ENCODE results near the gene PAPPA. TPM values are rescaled to one million over a fixed set of nuclear protein-coding genes. Genes with fewer than 3 reads are reported as not detected.

The PAPPA gene
- total RNA-seq, 6 experiments from 2014 or later: 0.07 to 0.50 (median 0.32) TPM

GRCh38 chr9:116270546-116270945 lies 117.0 kb downstream of the PAPPA start:
- ATAC-seq (no peak), DNase-seq (no peak)
- no peaks in the 10 kb centered on the region for H3K9me3 ChIP-seq
- H3K27me3 ChIP-seq: no peaks in the 10 kb centered on the region
- H3K27ac ChIP-seq: no peak overlapping the region
- WGBS (ENCODE audit: insufficient coverage, low coverage, low lambda C conversion rate, missing lambda C conversion rate): 67% methylated on average over 3 of the region's 3 CpGs
- no peaks in the 10 kb centered on the region for H3K36me3 ChIP-seq
- TF ChIP-seq CTCF (IDR thresholded peaks at IDR 0.05): no peak
- no peak for TF ChIP-seq POLR2A (IDR thresholded peaks at IDR 0.05)
- intact Hi-C loops (cut with DNase I): no loop called here
- no peak overlapping the region for H3K4me3 ChIP-seq
- H3K4me1 ChIP-seq: no peaks in the 10 kb centered on the region

GRCh38 chr9:116271340-116271739 lies 117.7 kb downstream of the PAPPA start:
- WGBS (ENCODE audit: insufficient coverage, low coverage, low lambda C conversion rate, missing lambda C conversion rate): 52% methylated on average over 5 of the region's 7 CpGs
- no peaks in the 10 kb centered on the region for H3K4me1 ChIP-seq
- no peak for DNase-seq

GRCh38 chr9:116271991-116272390 lies 118.4 kb downstream of the PAPPA start:
- H3K27me3 ChIP-seq: no peaks in the 10 kb centered on the region
- no peak overlapping the region for H3K27ac ChIP-seq
- no peaks in the 10 kb centered on the region for H3K36me3 ChIP-seq
- no peak for TF ChIP-seq CTCF (IDR thresholded peaks at IDR 0.05)
- TF ChIP-seq POLR2A (IDR thresholded peaks at IDR 0.05): no peak
- ATAC-seq (no peak), DNase-seq (no peak)
- no peak overlapping the region for H3K4me3 ChIP-seq
- 16% methylated on average over 5 of the region's 5 CpGs for WGBS (ENCODE audit: insufficient coverage, low coverage, low lambda C conversion rate, missing lambda C conversion rate)
- no peaks in the 10 kb centered on the region for H3K4me1 ChIP-seq
- no peaks in the 10 kb centered on the region for H3K9me3 ChIP-seq
- intact Hi-C loops (cut with DNase I): no loop called here

More at GRCh38 chr9:116271340-116271739, 117.7 kb downstream of the PAPPA start:
- no peaks in the 10 kb centered on the region for H3K9me3 ChIP-seq
- H3K36me3 ChIP-seq: no peaks in the 10 kb centered on the region
- H3K27me3 ChIP-seq: no peaks in the 10 kb centered on the region
- H3K4me3 ChIP-seq: no peak overlapping the region
- ATAC-seq: no peak
- no peak overlapping the region for H3K27ac ChIP-seq
- no peak for TF ChIP-seq POLR2A (IDR thresholded peaks at IDR 0.05)
- no peak for TF ChIP-seq CTCF (IDR thresholded peaks at IDR 0.05)
- intact Hi-C loops (cut with DNase I): no loop called here

- 38% methylated on average over 1 of the region's 2 CpGs for WGBS (ENCODE audit: insufficient coverage, low coverage, low lambda C conversion rate, missing lambda C conversion rate)
- no peak for TF ChIP-seq POLR2A (IDR thresholded peaks at IDR 0.05)
- no peak for TF ChIP-seq CTCF (IDR thresholded peaks at IDR 0.05)
- DNase-seq: no peak
Measured at GRCh38 chr9:116274293-116274692, 120.7 kb downstream of the PAPPA start.

More at GRCh38 chr9:116274293-116274692, 120.7 kb downstream of the PAPPA start:
- Histone ChIP-seq H3K4me1 (no peaks in the 10 kb centered on the region), H3K27ac (no peak overlapping the region), H3K36me3 (no peaks in the 10 kb centered on the region), H3K27me3 (no peaks in the 10 kb centered on the region), H3K9me3 (no peaks in the 10 kb centered on the region), H3K4me3 (no peak overlapping the region)
- ATAC-seq: no peak
- intact Hi-C loops (cut with DNase I): no loop called here
